WERI-Rb-1 (cell line): Measurements from ENCODE around the gene OR4E2.
A peak's percentile ranks its signal among the peaks of the same experiment; 100 is the strongest.

Experiments
- DNase-seq: peaks from one replicate; pipeline ENCODE4 v3.0.0-alpha.2; 2020
- H3K27ac ChIP-seq: fragments of 250-450 bp; sonication (Bioruptor Pico); 2 replicates; pipeline ENCODE4 v1.5.1; 2020; ENCODE audit warnings: mild to moderate bottlenecking, moderate library complexity
- H3K27me3 ChIP-seq: fragments of 250-450 bp; sonication (Bioruptor Pico); 2 replicates; pipeline ENCODE4 v1.5.1; 2021; ENCODE audit warnings: mild to moderate bottlenecking, low read depth, moderate library complexity; ENCODE audit not compliant: insufficient read depth, severe bottlenecking
- H3K36me3 ChIP-seq: fragments of 250-450 bp; sonication (Bioruptor Pico); 2 replicates; pipeline ENCODE4 v1.5.1; 2020; ENCODE audit warnings: mild to moderate bottlenecking, moderate library complexity
- H3K4me3 ChIP-seq: 2 replicates; pipeline ENCODE4 v1.5.1; 2011; ENCODE audit warnings: low read depth, mild to moderate bottlenecking, control low read depth, low read length
- H3K9me3 ChIP-seq: fragments of 250-450 bp; sonication (Bioruptor Pico); 2 replicates; pipeline ENCODE4 v1.5.1; 2021; ENCODE audit warnings: mild to moderate bottlenecking, moderate library complexity; ENCODE audit not compliant: severe bottlenecking
- CTCF ChIP-seq: IDR thresholded peaks from 2 replicates; pipeline ENCODE4 v1.5.1; 2011; ENCODE audit warnings: low read depth, mild to moderate bottlenecking, control low read depth, inconsistent platforms, low read length

The OR4E2 gene

GRCh38 chr14:21699551-21699950 lies 45.9 kb downstream of the OR4E2 start:
- H3K27ac ChIP-seq, result no peak overlapping the region
- H3K36me3 ChIP-seq, result no peaks in the 10 kb centered on the region
- DNase-seq, result no peak
- H3K27me3 ChIP-seq, result peaks cover 55% of the 10 kb centered on the region
- TF ChIP-seq CTCF, result no peak
- H3K4me3 ChIP-seq, result no peak overlapping the region
- no peaks in the 10 kb centered on the region for H3K9me3 ChIP-seq

GRCh38 chr14:21702316-21702715 lies 48.7 kb downstream of the OR4E2 start:
- H3K27ac ChIP-seq, result no peak overlapping the region
- H3K36me3 ChIP-seq, result no peaks in the 10 kb centered on the region
- no peak for TF ChIP-seq CTCF
- no peaks in the 10 kb centered on the region for H3K9me3 ChIP-seq
- peaks cover 33% of the 10 kb centered on the region for H3K27me3 ChIP-seq
- no peak overlapping the region for H3K4me3 ChIP-seq
- DNase-seq, result no peak

- H3K27ac ChIP-seq, result no peak overlapping the region
- no peak for TF ChIP-seq CTCF
Observed at GRCh38 chr14:21703357-21704326, 50.0 kb downstream of the OR4E2 start.

GRCh38 chr14:21704338-21704737 lies 50.7 kb downstream of the OR4E2 start:
- no peak overlapping the region for H3K27ac ChIP-seq
- H3K9me3 ChIP-seq, result no peaks in the 10 kb centered on the region
- DNase-seq, result no peak
- peaks cover 33% of the 10 kb centered on the region for H3K27me3 ChIP-seq
- TF ChIP-seq CTCF, result no peak
- H3K4me3 ChIP-seq, result no peak overlapping the region
- H3K36me3 ChIP-seq, result no peaks in the 10 kb centered on the region

More at GRCh38 chr14:21703357-21704326, 50.0 kb downstream of the OR4E2 start:
- Histone ChIP-seq H3K27me3 (peaks cover 37% of the 10 kb centered on the region), H3K36me3 (no peaks in the 10 kb centered on the region), H3K9me3 (no peaks in the 10 kb centered on the region), H3K4me3 (no peak overlapping the region)
- DNase-seq, result no peak

GRCh38 chr14:21711360-21711961 lies 57.8 kb downstream of the OR4E2 start:
- no peaks in the 10 kb centered on the region for H3K9me3 ChIP-seq
- H3K36me3 ChIP-seq, result no peaks in the 10 kb centered on the region
- no peak for DNase-seq
- H3K27me3 ChIP-seq, result peaks cover 41% of the 10 kb centered on the region
- H3K4me3 ChIP-seq, result no peak overlapping the region
- no peak overlapping the region for H3K27ac ChIP-seq
- TF ChIP-seq CTCF, result peak; percentile 54
